Measurements from ENCODE around the gene PPDPF. TPM values are rescaled to one million over a fixed set of nuclear protein-coding genes. Genes with fewer than 3 reads are reported as not detected.

Gene PPDPF
- total and polyA plus RNA-seq, 12 donors = 7.4 to 193 (median 81.3) TPM

DNA sequence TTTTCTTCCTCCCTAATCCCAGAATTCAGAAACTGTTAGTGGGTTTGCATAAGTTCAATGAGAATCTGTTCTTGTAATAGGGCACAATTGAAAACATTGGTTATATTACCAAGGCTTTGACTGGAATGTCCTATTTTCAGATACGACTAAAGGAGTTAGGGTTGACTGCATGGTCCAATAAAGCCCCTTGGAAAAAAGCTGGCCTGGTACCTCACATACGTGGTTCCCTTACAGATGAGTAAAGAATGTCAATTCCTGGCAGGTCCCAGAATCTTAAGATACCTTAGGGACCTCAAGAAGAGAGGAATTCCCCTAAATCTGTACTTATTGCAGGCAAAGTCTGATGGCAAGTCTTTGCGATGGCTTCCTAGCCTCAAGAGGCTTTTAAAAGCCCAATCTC lies 4.6 kb downstream of the PPDPF start:
- intact Hi-C loops (cut with DNase I) = no loop called here
- peaks cover 0 to 14% of the 10 kb centered on the region in 2 donors for H3K4me1 ChIP-seq (replicated peaks in 1 of 2)
- DNase-seq = no peak
- H3K36me3 ChIP-seq (replicated peaks in 1 of 2) = no peaks in the 10 kb centered on the region
- H3K27me3 ChIP-seq = no peaks in the 10 kb centered on the region
- no peaks in the 10 kb centered on the region for H3K9me3 ChIP-seq (replicated peaks in 1 of 3)
- TF ChIP-seq, protein P1, sequence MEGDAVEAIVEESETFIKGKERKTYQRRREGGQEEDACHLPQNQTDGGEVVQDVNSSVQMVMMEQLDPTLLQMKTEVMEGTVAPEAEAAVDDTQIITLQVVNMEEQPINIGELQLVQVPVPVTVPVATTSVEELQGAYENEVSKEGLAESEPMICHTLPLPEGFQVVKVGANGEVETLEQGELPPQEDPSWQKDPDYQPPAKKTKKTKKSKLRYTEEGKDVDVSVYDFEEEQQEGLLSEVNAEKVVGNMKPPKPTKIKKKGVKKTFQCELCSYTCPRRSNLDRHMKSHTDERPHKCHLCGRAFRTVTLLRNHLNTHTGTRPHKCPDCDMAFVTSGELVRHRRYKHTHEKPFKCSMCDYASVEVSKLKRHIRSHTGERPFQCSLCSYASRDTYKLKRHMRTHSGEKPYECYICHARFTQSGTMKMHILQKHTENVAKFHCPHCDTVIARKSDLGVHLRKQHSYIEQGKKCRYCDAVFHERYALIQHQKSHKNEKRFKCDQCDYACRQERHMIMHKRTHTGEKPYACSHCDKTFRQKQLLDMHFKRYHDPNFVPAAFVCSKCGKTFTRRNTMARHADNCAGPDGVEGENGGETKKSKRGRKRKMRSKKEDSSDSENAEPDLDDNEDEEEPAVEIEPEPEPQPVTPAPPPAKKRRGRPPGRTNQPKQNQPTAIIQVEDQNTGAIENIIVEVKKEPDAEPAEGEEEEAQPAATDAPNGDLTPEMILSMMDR (IDR thresholded peaks at IDR 0.05) = no peak
- TF ChIP-seq POLR2A (IDR thresholded peaks at IDR 0.05) = no peak
- no peak overlapping the region for H3K4me3 ChIP-seq
- WGBS, 4 donors = 61 to 81% (median 76%) methylated on average over 3 of the region's 3 CpGs
- no peak overlapping the region for H3K27ac ChIP-seq

DNA sequence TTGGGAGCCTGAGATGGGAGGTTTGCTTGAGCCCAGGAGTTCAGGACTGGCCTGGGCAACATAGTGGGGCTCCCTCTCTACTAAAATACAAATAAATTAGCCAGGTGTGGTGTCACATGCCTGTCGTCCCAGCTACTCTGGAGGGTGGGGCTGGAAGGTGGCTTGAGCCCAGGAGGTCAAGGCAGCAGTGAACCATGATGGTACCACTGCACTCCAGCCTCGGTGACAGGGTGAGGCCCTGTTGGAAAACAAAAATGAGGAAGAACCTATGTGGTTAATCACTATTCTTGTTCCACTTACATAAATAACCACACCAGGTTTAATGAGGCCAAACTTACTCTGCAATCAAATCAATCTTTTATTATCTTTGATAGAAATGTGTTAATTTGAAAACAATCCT lies 5.4 kb downstream of the PPDPF start:
- H3K36me3 ChIP-seq (replicated peaks in 1 of 2) = no peaks in the 10 kb centered on the region
- H3K4me1 ChIP-seq (replicated peaks in 1 of 2) = peaks cover 0 to 12% of the 10 kb centered on the region in 2 donors
- 13 to 28% (median 24%) methylated on average over 2 of the region's 2 CpGs for WGBS, 4 donors
- no peaks in the 10 kb centered on the region for H3K27me3 ChIP-seq
- H3K27ac ChIP-seq = no peak overlapping the region
- H3K9me3 ChIP-seq (replicated peaks in 1 of 3) = no peaks in the 10 kb centered on the region
- H3K4me3 ChIP-seq = no peak overlapping the region
- no peak for TF ChIP-seq POLR2A (IDR thresholded peaks at IDR 0.05)
- TF ChIP-seq, protein P1 (IDR thresholded peaks at IDR 0.05) = no peak
- DNase-seq = no peak
- intact Hi-C loops (cut with DNase I) = no loop called here

DNA sequence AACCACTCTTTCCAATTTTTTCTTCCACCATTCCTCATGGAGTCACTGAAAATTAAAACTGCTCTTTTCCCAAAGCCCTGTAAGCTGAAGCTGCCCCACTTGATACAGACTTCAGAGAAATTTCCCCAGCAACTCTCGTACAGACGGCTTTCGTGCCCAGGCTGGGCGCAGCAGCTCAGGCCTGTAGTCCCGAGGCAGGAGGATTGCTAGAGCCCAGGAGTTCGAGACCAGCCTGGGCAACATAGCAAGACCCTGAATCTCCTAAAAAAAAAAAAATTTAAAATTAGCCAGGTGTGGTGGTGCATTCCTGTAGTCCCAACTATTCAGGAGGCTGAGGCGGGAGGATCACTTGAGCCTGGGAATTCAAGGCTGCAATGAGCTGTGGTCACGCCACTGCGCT lies 6.6 kb downstream of the PPDPF start:
- 83 to 90% (median 86%) methylated on average over 9 of the region's 9 CpGs for WGBS, 4 donors
- Histone ChIP-seq H3K9me3 (replicated peaks in 1 of 3) (no peaks in the 10 kb centered on the region), H3K27ac (no peak overlapping the region), H3K4me1 (replicated peaks in 1 of 2) (peaks cover 0 to 4% of the 10 kb centered on the region in 2 donors), H3K36me3 (replicated peaks in 1 of 2) (no peaks in the 10 kb centered on the region), H3K27me3 (no peaks in the 10 kb centered on the region), H3K4me3 (no peak overlapping the region)
- intact Hi-C loops (cut with DNase I) = no loop called here
- TF ChIP-seq, protein P1 (IDR thresholded peaks at IDR 0.05) = no peak
- no peak for TF ChIP-seq POLR2A (IDR thresholded peaks at IDR 0.05)
- DNase-seq = no peak

DNA sequence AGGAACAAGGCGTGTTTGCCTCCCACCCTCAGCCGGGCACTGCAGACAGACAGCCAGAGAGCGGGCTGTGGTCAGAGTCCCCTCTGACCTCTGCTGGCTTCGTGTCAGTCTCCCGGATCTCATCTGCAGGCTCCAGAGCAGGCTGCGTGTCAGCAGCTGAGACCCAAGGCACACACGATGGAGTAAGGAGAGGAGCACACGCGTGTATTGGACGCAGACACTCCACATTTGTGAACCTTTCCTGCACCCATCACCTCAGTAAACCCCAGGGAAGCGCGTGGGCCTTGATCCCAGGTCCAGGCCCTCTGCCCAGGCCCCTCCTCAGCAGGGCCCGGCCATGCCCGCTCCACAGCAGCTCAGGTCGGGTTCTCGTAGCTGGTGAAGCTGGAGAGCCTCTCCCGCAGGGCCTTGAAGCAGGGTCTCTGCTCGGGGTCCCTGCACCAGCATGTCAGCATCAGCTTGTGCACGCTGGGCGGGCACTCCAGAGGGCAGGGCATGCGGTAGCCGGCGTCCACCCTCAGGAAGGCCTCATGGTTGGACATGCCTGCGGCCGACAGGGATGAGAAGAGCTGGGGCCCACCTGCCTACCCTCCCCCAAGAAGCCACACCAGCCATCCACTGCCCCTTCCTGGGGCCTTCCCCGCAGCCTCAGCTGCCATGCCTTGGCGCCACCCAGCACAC lies 8.8 kb downstream of the PPDPF start:
- TF ChIP-seq POLR2A (IDR thresholded peaks at IDR 0.05) = no peak
- 73 to 83% (median 80%) methylated on average over 6 to 27 of the region's 27 CpGs for WGBS, 4 donors
- H3K27me3 ChIP-seq = peaks cover 3% of the 10 kb centered on the region
- H3K27ac ChIP-seq = no peak overlapping the region
- no peak overlapping the region for H3K4me3 ChIP-seq
- no peaks in the 10 kb centered on the region for H3K36me3 ChIP-seq (replicated peaks in 1 of 2)
- no peaks in the 10 kb centered on the region for H3K4me1 ChIP-seq (replicated peaks in 1 of 2)
- no peaks in the 10 kb centered on the region for H3K9me3 ChIP-seq (replicated peaks in 1 of 3)
- intact Hi-C loops (cut with DNase I) = no loop called here
- no peak for DNase-seq
